Ascending aorta (tissue), 2 donors: ENCODE data around the gene HOPX. TPM values are rescaled to one million over a fixed set of nuclear protein-coding genes. Genes with fewer than 3 reads are reported as not detected.
"Not testable (repeated sequence)": the region's sequence is repeated elsewhere in the genome, so short reads cannot be mapped to it uniquely, and the experiment has no call there.

ENCODE experiments used
- DNase-seq, 2 donors: peaks; one replicate each; pipeline ENCODE4 v3.0.0-alpha.2; 2019; ENCODE audit warnings: low spot score in 2 of 2
- H3K27ac ChIP-seq, 2 donors: fragments of 200-600 bp; sonication (generic); one replicate each; pipeline ENCODE4 v1.5.1; 2016 to 2017; ENCODE audit warnings: mild to moderate bottlenecking in 1 of 2
- H3K27me3 ChIP-seq: fragments of 200-600 bp; sonication (generic); one replicate; pipeline ENCODE4 v1.5.1; 2017
- H3K36me3 ChIP-seq, 2 donors: fragments of 200-600 bp; sonication (generic); one replicate each; pipeline ENCODE4 v1.5.1; 2016
- H3K4me1 ChIP-seq, 2 donors: fragments of 200-600 bp; sonication (generic); one replicate each; pipeline ENCODE4 v1.5.1; 2016 to 2017; ENCODE audit warnings: mild to moderate bottlenecking in 1 of 2
- H3K4me3 ChIP-seq, 2 donors: fragments of 200-600 bp; sonication (generic); one replicate each; pipeline ENCODE4 v1.5.1; 2016 to 2017; ENCODE audit warnings: mild to moderate bottlenecking in 1 of 2
- H3K9me3 ChIP-seq, 2 donors: fragments of 200-600 bp; sonication (generic); one replicate each; pipeline ENCODE4 v1.5.1; 2016
- CTCF ChIP-seq, 3 experiments: fragments of 200-600 bp in 2 of 3; fragments of 450-650 bp in 1 of 3; sonication (generic) in 2 of 3; IDR thresholded peaks; one replicate each; pipeline ENCODE4 v1.5.1; 2016 to 2019; ENCODE audit warnings: antibody characterized with exemption in 3 of 3, mild to moderate bottlenecking in 1 of 3, moderate library complexity in 1 of 3
- intact Hi-C: fragments of 100-400 bp; cut with DNase I; formaldehyde crosslinking; loops from one replicate; pipeline ENCODE4 v1.15.1; 2023
- total RNA-seq: library from RNA; depleted of rRNA; stranded (reverse); fragments of >200 nt; gene quantifications from one replicate; pipeline ENCODE4 v1.1.0, GENCODE V29; 2016

The HOPX gene
- total RNA-seq, 1 donor from 2014 or later, result 54.2 TPM

- no peak overlapping the region for H3K27ac ChIP-seq
- no peaks in the 10 kb centered on the region for H3K36me3 ChIP-seq
- no peaks in the 10 kb centered on the region for H3K4me1 ChIP-seq
- H3K4me3 ChIP-seq, result no peak overlapping the region
- intact Hi-C loops, result no loop called here
- no peaks in the 10 kb centered on the region for H3K9me3 ChIP-seq
- no peaks in the 10 kb centered on the region for H3K27me3 ChIP-seq
- no peak for TF ChIP-seq CTCF (IDR thresholded peaks at IDR 0.05)
- DNase-seq, result no peak
Observed at GRCh38 chr4:56611501-56611900, 69.6 kb downstream of the HOPX start.

GRCh38 chr4:56610170-56610569 is 70.9 kb downstream of the HOPX start:
- DNase-seq, intact Hi-C loops: not testable (repeated sequence)

GRCh38 chr4:56607926-56608325 is 73.2 kb downstream of the HOPX start:
- Histone ChIP-seq H3K27ac (no peak overlapping the region), H3K9me3 (no peaks in the 10 kb centered on the region), H3K4me3 (no peak overlapping the region), H3K27me3 (no peaks in the 10 kb centered on the region), H3K36me3 (no peaks in the 10 kb centered on the region), H3K4me1 (no peaks in the 10 kb centered on the region)
- DNase-seq, result no peak
- intact Hi-C loops, result no loop called here
- TF ChIP-seq CTCF (IDR thresholded peaks at IDR 0.05), result no peak

More at GRCh38 chr4:56610170-56610569, 70.9 kb downstream of the HOPX start:
- H3K4me3 ChIP-seq, H3K36me3 ChIP-seq, H3K9me3 ChIP-seq, H3K27me3 ChIP-seq, H3K27ac ChIP-seq, H3K4me1 ChIP-seq: not testable (repeated sequence)

GRCh38 chr4:56606385-56606784 is 74.7 kb downstream of the HOPX start:
- Histone ChIP-seq H3K27ac (no peak overlapping the region), H3K36me3 (no peaks in the 10 kb centered on the region), H3K4me1 (no peaks in the 10 kb centered on the region), H3K4me3 (no peak overlapping the region), H3K9me3 (no peaks in the 10 kb centered on the region), H3K27me3 (no peaks in the 10 kb centered on the region)
- intact Hi-C loops, result no loop called here
- TF ChIP-seq CTCF (IDR thresholded peaks at IDR 0.05), result no peak
- no peak for DNase-seq

GRCh38 chr4:56605464-56605863 is 75.6 kb downstream of the HOPX start:
- H3K4me3 ChIP-seq, H3K4me1 ChIP-seq, intact Hi-C loops, H3K27me3 ChIP-seq, DNase-seq, H3K27ac ChIP-seq, H3K9me3 ChIP-seq, H3K36me3 ChIP-seq: not testable (repeated sequence)

- intact Hi-C loops, result no loop called here
- no peak for DNase-seq
- no peaks in the 10 kb centered on the region for H3K9me3 ChIP-seq
- H3K27ac ChIP-seq, result no peak overlapping the region
- no peaks in the 10 kb centered on the region for H3K36me3 ChIP-seq
- H3K4me1 ChIP-seq, result no peaks in the 10 kb centered on the region
- H3K27me3 ChIP-seq, result peaks cover 3% of the 10 kb centered on the region
- no peak overlapping the region for H3K4me3 ChIP-seq
- TF ChIP-seq CTCF (IDR thresholded peaks at IDR 0.05), result no peak
Observed at GRCh38 chr4:56603297-56603696, 77.8 kb downstream of the HOPX start.

Other genes with a start within 250 kb of the HOPX start
- 3.6 TPM for gene PPAT, start 245.7 kb downstream of the HOPX start, total RNA-seq
- gene PAICS, start 245.0 kb downstream of the HOPX start, total RNA-seq, result 9.6 TPM
- gene SRP72, start 213.7 kb downstream of the HOPX start, total RNA-seq, result 89.4 TPM
- not detected for gene ARL9, start 175.5 kb downstream of the HOPX start, total RNA-seq
- gene SPINK2, start 140.4 kb upstream of the HOPX start, total RNA-seq, result not detected
- 86.5 TPM for gene REST, start 226.6 kb upstream of the HOPX start, total RNA-seq